T-helper 9 cell (primary cell): Measurements from ENCODE around the gene GFER.

Experiments used
- DNase-seq: peaks from one replicate; pipeline ENCODE4 v3.0.0-alpha.2; 2020

The GFER gene

GRCh38 chr16:1990351-1991134 lies 6.5 kb downstream of the GFER start:
- DNase-seq = peak; percentile 22

DNA sequence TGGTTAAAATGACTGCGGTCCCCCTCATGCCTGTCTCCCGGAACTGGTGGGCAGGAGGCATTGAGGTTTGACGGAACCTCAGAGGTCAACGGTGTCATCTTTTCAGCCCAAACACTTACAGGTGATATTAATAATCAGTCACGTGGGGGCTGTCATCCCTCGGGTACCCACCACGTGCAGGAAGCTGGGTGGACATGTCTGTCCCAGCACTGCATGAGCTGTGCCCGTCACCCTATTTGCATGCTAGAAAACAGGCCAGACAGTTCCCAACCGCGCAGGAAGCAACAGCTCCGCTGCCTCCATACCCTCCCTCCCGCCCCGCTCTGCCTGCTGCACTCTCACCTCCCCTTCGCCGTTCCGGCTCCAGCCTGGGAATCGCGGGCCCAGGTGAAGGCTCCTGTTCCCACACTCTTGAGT lies 7.2 kb downstream of the GFER start:
- DNase-seq = peak; percentile 49

DNA sequence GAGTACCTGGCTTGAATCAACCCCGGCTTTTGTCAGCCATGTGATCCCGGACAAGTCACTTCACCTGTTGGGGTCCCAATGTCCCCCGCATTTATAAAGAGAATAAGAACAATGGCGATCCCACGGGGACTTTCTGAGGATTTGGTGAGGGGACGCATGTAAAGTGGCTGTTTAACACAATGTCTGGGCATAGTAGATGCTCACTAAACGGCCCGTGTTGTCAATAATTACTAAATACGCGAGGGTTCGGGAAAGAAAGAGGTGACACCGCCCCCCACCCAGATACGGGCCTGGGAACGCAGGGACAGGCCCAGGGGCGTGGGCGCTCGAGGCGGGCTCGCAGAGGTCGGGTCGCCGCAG lies 7.6 kb downstream of the GFER start:
- no peak for DNase-seq

DNA sequence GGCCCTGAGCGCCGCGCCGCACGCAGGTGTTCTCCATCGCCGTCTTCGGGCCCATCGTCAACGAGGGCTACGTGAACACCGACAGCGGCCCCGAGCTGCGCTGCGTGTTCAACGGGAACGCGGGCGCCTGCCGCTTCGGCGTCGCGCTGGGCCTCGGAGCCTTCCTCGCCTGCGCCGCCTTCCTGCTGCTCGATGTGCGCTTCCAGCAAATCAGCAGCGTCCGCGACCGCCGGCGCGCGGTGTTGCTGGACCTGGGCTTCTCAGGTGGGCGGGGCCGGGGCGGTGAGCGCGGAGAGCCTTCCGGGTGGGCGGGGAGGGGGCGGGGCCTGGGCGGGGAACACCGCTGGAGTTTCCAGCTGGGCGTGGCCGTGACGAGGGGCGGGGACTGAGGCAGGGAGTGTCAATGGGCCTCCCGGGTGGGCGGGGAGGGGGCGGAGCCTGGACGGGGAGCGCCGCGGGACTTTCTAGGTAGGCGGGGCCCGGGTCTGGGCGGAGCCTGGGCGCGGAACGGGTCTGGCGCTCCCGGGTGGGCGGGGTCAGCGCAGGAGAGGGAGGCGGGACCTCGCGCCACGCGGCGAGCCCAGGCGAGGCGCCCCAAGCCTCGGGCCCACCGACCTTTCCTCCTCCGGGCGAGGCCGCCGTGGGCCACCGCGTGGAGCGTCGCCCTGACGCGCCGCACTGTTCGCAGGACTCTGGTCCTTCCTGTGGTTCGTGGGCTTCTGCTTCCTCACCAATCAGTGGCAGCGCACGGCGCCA lies 8.1 kb downstream of the GFER start:
- DNase-seq = peak; percentile 100

DNA sequence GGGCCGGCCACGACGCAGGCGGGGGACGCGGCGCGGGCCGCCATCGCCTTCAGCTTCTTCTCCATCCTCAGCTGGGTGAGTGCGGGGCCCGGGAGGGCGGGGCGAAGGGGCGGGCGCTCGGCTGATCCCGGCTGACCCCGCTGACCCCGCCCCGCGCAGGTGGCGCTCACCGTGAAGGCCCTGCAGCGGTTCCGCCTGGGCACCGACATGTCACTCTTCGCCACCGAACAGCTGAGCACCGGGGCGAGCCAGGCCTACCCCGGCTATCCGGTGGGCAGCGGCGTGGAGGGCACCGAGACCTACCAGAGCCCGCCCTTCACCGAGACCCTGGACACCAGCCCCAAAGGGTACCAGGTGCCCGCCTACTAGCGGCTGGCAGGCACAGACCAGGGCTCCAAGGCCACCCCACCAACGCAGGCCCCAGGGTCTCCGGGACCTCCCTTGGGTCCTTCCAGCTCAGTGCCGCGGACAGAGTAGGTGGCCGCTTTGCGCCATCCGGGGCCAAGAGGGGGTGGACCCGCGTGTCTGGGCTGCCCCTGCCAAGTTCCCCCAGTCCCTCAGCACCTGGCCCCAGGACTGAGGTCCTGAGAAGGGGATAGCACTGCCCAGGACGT lies 8.8 kb downstream of the GFER start:
- DNase-seq = peak; percentile 29

DNA sequence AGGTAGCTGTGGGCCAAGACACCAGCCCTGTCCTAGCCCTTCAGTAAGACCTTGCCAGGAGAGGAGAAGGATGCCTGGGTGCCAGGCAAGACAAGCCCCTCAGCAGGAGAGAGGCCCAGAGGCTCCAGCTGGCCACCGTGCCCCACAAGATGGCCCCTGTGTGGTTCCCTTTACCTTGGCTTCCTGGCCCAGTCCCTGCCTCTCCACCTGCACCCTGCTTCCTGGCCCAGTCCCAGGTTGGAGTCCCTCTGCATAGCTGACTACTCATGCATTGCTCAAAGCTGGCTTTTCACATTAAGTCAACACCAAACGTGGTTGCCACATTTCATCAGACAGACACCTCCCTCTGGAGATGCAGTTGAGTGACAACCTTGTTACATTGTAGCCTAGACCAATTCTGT lies 9.7 kb downstream of the GFER start:
- no peak for DNase-seq

- no peak for DNase-seq
Measured at GRCh38 chr16:1997494-1998359, 13.7 kb downstream of the GFER start.

- no peak for DNase-seq
Measured at GRCh38 chr16:1998360-1998835, 14.4 kb downstream of the GFER start.

DNA sequence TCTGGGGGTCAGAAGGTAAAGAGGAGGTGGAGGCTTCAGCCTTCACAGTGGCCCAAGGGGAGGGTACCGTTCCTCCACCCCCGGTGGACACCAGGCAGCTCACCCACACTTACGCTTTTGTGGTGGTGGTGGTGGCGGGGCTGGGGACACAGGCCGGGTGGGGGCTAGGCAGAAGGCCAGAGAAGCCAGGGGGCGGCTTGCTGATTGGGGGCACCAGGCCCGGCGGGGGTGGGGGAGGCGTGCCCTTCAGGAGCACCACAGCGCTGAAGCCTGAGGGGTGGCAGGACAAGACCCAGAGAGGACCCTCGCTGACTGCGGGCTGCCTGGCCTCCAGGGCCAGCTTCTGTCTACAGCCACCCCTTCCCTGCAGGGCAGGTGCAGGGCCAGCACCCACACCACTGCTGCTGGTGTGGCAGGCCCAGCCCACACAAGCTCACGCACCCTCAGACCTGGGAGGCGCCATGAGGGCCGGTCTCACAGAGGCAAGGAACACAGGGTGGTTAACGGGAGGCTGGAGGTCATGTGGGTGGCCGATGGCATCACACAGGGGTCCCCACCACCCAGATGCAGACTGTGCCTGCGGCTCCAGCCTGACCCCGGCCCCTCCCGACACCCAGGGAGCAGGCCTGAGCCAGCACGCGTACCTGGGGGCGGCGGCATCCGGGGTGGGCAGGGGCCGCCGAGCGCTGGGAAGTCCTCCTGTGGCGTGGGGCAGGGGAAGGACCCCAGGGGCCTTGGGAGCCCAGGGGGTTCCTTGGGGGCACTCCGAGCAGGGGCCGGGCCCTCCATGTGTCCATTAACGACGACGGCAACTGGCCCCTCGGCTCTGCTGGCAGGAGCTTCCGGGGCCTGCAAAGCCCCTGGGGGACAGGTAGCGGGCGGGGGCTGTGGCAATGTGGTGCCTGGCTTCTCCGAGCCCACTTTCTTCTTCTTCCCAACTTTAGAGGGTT lies 15.1 kb downstream of the GFER start:
- no peak for DNase-seq

DNA sequence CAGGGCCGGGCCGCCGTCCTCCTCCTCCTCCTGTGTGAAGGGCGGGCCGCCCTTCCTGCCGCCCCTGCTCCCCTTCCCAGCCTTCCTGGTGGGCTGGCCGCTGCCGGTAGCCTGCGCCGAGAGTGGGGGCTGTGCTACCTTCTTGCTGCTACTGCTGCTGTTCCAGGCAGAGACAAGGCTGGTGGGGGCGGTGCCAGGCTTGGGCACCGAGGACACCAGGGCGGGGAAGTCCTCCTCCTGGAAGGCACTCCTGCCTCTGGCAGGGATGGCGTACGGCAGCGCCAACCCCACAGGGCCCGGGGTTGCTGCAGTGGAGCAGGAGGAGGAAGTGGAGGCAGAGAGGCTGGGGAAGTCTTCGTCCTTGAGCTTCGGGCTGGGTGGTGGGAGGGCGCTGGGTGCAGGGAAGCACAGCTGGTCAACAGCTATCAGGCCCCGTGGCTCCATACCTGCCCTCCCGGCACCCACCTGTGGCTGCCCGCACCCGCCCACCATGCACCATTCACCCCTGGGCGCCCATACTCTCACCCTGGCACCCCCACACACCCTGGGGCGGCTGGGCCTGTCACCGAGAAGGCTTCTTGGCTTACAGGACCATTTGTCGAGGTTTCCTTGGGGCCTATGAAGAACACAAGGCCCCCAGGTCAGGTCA lies 16.0 kb downstream of the GFER start:
- DNase-seq = no peak

DNA sequence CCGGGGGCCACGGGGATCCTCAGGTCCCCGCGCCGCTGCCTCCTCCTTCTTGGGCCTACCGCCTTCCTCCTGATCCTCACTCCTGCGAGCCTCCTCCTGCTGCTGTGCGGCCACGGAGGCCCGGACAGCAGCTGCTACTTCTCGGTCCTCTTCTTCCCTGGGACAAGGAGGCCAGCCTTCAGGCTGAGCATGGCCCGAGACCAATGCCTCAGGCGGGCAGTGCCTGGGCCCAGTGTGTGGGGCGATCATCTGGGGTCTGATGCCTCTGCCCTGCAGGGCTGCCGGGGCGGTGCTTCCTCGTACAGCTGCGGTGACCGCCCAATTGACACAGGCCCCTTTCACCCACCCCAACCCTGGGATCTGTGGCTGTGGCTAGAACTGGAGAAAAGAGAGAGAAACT lies 17.0 kb downstream of the GFER start:
- DNase-seq = no peak

DNA sequence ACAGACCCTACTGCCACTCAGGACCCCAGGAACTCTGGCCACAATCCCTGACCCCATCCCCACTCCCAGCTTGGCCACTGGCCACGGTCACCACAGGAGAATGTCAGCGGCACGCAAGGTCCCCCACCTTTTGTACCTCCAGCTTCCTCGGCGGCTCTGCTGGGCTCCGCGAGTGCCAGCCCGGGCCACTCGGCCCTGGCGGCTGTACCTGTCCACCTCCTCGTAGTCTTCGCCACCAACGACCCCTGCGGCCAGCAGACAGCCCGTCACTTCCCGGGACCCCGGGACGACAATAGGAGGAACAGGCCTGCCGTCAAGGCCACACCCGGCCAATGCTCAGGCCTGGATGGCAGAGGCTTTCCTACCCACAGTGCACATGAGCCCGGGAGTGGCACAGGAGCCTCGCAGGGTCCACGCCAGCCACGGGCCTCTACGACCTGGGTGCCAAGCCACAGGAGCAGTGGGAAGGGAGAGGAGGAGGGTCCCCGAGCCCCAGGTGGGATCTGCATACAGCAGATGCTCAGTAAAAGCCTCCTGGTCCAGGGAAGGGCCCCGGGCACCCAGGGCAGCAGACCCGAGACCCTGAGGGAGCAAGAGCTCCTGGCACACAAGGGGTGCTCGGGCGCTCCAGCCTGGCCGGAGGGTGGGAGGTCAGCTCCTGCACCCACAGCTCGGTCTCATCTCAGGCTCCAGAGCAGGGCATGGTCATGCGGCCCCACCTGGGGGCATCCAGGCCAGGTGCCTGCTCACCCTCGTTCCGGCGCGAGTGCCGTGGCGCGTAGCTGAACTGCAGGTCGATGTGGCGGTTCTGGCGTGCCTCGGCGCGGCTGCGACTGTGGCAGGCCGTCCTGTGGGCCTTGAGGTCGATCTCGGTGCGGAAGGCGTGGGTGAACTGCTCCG lies 17.7 kb downstream of the GFER start:
- no peak for DNase-seq

- DNase-seq = no peak
Measured at GRCh38 chr16:2002406-2003230, 18.6 kb downstream of the GFER start.

GRCh38 chr16:2003231-2003826 lies 19.3 kb downstream of the GFER start:
- DNase-seq = no peak

GRCh38 chr16:2003827-2004641 lies 20.0 kb downstream of the GFER start:
- peak; percentile 85 for DNase-seq

DNA sequence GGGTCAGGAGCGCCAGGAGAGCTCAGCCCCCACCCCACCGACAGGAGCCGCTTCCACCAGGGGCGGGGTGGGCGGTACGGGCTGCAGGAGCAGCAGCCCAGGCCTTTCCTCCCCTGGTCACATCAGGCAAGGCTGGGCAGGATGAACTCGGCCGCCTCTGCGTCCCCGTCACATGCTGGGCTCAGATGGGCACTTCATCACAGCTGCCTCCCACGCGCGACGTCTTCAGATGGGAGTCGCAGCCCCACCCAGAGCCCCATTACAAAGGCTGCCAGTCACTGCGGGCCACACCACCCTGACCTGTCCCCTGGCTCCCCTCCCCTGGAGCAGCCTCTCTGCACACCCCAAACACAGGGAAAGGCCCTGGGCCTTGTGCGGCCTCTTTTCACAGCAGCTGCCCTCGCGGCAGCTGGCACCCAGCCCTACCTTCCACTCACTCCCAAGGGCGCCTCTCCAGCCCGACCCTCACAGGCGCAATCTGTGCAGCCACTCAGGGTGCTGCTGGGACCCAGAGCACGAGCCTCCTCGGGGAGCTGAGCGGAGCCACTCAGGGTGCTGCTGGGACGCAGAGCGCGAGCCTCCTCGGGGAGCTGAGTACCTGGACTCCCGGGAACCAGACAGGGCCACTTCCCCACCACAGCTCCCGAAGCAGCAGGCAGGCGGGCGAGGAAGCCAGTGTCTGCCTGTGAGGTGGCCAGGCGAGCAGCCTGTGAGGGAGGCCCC lies 21.0 kb downstream of the GFER start:
- no peak for DNase-seq

DNA sequence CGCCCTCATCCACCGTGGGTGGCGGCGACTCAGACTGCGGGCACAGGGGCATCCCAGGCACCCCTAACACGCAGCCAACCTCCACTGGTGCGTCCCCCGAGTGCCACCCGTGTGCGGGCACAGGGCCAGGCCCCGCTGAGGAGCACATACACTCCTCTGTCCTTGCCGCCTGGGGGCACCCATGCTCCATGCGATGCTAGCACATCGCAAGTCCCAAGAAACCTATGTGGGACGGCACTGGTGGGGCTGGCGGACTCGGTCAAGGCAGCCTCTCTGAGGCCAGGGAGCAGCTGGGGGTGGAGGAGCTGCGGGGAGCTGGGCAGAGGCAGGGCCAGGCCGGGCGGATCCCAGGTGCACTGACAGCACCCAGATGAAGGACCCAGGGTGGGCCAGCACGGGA lies 21.7 kb downstream of the GFER start:
- no peak for DNase-seq
